GM19452 (cell line): ENCODE measurements around the gene ADGRG3.

Experiments
- ATAC-seq: cut with Tn5 transposase; IDR thresholded peaks from one replicate; pipeline ENCODE4 v1.9.1; 2021; ENCODE audit not compliant: unreplicated experiment

The ADGRG3 gene, protein sequence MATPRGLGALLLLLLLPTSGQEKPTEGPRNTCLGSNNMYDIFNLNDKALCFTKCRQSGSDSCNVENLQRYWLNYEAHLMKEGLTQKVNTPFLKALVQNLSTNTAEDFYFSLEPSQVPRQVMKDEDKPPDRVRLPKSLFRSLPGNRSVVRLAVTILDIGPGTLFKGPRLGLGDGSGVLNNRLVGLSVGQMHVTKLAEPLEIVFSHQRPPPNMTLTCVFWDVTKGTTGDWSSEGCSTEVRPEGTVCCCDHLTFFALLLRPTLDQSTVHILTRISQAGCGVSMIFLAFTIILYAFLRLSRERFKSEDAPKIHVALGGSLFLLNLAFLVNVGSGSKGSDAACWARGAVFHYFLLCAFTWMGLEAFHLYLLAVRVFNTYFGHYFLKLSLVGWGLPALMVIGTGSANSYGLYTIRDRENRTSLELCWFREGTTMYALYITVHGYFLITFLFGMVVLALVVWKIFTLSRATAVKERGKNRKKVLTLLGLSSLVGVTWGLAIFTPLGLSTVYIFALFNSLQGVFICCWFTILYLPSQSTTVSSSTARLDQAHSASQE

DNA sequence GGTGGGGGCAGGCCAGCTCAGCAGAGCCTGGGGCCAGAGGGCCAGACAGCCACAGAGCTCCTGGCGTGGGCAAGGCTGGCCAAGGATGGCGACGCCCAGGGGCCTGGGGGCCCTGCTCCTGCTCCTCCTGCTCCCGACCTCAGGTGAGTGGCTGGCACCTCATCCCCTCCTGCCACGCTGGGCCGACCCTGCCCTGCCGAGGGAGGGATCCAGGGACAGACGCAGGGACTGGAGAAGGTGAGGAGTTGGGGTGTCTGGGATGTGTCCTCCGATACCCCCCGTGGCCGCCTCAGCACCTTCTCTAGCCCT is at the start of gene ADGRG3:
Gene ADGRG3 (plus strand): TSS at position 44 of the 309 bp plus-strand sequence. CDS start 42 bp downstream, at position 86.
- no peak for ATAC-seq

DNA sequence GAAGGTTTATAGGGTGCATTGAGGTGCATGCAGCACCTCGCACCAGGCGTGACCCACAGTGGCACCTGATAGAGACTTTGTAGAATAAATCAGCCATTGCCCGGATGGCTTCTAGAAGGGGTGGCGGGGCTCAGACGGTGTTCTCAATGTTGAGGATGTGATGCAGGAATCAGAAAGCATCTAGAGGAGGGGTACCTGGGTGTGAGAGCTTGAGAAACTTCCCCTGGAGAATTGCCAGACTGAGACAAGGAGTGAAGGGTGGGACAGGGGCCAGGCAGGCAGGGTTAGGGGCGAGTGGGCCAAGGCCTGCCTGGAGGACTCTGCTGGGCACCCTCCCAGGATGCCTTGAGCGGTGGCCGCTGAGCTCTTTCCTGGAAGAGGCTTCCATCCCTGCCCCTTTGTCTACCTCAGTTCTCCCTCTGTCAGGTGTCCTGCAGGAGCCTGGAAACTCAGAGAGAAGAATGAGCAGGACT is 48.9 kb upstream of the ADGRG3 start:
- ATAC-seq: no peak

DNA sequence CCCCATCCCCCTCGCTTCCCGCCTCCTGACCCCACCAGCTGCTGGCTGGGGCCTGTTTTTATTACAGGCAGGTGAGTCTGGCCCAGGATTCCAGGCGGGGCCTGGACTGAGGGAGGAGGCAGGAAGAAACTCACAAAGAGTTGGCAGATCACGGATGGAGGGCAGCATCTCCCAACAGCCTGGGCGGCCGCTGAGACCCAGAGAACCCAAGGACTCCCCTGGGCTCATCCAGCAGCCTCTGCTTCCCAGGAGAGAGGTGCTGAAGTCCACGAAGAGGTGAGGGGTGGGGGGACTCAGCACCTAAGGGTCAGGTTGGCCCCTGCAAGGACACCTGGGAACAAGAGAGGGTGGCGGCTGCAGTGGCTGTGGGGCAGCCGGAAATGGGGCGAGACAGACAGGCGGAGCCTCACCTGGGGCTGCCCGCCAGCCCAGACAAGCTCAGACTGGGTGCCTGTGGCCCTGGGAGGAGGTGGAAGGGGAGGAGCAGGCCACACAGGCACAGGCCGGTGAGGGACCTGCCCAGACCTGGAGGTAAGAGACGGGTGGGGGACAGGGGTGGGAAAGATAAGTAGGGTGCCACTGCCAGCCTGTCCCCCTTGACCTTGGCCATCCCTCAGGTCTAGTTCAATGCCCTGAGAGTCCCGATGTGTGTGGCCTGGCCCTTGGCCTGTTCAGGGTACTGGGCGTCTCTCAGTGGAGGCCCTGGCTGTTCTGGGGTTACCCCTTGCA is 48.3 kb upstream of the ADGRG3 start:
- no peak for ATAC-seq

DNA sequence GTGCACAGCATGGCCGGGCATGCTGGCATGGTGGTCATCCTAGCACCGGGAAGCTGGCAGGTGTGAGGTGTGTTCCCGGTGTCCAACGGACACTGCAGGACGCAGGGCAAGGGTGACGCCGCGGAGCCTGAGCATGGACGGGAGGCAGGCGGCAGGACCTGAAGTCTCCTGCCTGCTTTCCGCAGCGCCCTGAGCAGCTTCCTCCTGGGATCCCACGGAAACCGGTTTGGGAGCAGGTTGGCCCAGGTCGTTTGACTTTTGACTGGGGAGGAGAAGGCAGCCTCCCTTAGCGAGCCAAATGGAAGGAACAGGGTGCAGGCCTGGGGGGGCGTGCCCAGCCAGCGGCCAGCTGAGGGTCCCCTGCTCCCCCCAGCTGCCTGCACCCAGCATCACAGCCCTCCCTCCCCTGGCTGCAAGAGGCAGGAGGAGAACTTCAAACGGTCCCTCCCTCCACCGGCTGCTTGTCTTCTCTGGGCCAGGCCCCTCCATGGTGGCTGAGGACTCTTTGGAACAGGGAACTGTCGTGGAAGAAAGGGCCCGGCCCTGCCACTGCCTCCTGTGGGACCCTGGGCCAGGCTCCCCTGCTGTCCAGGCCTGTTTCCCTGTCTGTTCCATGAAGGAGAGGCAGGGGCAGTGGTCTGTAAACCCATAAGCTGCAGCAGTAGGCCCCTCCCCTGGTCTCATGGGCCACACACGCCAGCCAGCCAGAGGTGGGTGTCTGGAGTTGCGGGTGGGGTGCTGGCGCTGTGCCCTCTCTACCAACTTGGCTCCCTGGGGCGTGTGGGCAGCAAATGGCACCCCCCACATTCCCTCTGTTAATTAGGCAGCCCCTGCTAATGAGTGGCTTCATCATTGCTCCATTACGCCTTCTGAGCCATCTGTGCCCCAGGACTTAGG is 47.5 kb upstream of the ADGRG3 start:
- no peak for ATAC-seq

DNA sequence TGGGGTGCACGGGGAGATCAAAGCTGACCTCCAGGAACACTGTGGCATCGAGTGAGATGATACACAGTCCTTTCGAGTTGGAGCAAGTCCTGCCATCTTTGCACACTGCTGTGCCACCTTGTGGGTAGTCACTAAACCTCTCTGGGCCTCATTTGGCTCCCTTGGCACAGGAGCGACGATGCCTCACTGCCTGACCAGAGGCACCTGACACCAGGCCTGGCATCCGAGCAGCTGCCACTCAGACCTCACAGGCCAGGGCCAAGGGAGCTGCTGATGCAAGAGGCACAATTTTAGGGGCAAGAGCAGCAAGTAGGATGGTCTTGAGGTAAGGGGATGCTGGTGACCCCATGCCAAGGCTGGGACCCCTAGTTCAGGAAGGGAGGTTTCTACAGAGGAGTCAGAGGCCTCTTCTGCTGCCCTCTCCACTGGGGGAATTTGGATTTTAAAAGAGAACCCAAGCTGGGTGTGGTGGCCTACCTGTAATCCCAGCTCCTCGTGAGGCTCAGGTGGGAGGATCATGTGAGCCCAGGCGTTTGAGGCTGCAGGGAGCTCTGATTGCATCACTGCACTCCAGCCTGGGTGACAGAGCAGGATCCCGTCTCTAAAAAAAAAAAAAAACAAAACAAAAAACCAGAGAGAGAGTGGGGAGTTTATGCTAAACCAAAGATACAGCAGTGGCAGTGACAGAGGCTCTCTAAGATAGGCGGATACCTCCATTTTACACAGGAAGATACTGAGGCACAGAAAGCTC is 46.4 kb upstream of the ADGRG3 start:
- ATAC-seq: no peak

DNA sequence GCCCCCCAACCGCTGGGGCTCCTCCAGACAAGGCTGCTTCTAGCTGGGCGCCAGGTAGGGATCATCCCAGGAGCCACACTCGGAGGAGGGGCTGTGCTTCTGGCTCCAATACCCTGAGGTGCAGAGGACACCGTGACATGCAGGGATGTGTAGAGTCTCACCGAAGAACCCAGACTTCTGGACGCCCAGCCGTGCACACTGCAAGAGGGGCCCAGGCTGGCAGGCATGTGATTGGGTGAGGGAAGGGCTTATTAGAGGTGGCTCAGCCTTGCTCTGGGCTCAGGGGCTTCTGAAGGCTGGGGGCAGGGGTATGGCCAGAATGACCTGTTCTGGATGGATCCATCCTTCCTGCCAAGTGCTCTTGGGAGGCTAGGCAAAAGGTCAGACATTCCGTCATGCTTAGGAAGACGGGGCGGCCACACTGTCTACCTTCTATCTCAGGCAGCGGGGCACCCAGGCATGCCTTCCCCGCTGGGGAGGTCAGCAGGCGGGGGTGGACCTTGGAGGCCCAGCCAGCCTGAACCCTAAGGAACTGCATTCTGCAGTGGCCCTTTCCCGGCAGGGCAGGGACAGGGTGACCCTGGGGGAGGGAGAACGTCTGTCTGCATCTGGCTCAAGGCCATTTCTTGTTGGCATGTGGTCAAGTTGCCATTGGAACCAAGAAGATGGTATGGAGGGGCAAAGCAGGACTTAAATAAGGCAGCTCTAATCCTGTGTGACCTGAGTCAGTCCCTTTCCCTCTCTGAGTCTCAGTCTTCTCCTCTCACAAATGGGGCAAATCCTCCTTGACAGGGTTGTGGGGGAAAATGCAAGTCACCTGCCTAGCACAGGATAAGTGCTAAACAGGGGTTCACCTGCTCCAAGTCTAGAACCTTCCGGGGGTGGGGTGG is 45.5 kb upstream of the ADGRG3 start:
- ATAC-seq: no peak

DNA sequence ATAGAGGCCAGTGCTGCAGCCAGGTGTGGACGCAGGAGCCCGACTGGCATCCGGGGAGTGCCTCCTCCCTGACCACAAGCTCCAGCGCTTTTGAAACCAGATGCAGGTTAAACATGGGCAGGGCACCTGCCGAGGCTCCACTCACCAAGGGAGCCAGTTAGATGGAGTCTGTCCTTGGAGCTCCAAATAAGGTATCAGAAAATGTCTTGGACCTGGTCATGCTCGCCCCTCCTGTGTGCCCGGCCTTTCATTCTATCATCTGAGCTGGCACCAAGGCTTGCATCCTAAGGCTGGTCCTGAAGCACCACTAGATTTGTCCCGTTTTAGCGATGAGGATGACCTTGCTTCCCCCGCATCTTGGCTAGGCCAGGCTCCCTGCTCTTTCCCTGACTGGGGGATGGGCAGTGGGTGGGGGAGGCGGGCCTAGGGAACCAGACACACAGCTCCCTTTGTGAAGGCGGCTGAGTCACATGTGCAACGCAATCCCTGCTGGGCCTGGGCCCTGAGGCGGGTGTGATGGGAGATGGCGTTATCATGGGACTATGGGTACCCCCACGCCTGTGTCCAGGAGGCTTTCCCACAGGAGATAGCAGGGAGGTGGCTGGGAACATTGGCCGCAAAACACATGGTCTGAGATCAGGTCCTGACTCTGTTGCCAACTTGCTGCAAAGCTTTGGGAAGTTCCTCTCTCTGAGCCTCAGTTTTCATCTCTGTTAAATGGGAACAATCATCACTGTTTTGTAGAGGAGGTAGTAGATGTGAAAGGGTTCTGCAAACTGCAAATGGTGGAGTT is 44.7 kb upstream of the ADGRG3 start:
- no peak for ATAC-seq

DNA sequence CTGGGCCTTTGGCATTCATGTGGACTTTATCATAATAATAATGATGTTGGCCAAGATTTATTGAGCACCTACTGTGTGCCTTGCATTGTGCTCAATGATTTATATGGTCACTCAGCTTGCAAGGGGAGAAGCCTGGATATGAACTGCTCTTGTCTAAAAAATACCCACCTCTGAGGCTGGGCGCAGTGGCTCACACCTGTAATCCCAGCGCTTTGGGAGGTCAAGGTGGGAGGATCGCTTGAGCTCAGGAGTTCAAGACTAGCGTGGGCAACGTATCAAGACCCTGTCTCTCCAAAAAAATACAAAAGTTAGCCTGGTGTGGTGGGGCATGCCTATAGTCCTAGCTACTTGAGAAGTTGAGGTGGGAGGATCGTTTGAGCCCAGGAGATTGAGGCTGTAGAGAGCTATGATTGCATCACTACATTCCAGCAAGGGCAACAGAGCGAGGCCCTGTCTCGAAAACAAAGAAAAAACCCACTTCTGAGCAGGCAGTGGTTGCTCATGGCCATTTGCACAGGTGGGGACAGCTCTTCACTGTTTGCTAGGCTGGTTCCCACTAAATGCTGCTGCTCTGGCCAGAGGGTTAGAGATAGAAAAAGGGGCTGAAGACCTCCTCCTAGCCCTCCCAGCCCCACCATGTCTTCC is 43.9 kb upstream of the ADGRG3 start:
- no peak for ATAC-seq

DNA sequence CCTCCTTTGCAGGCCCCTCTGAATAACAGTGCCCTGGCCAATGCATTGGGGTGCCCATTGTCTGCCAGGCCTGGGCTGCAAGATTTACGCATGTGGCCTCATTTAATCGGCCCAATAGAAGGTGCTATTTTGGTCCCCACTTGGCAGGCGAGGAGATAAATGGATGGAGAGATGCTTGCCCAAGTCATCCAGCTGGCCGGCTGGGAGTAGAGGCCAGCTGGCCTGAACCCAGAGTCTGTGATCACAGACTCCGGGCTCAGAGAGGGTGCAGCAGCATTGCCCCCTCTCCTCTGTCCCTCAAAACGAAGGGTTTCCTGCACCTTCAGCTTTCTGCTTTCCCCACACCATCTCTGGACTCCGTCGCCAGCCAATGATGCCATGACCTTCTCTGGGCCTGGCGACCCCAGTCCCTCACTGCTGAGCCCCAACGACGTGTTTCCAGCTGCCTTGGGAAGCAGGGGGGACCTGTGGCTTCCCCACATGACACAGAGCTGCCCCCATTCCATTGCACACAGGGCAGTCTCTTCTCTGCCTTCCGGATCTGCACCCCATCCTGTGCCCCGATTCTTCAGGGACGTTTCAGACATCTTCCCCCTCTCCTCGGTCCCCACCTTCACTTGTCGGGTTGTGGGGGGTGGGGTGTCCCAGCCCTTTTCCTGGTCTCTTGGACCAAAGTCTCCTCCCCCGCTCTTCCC is 43.2 kb upstream of the ADGRG3 start:
- no peak for ATAC-seq

DNA sequence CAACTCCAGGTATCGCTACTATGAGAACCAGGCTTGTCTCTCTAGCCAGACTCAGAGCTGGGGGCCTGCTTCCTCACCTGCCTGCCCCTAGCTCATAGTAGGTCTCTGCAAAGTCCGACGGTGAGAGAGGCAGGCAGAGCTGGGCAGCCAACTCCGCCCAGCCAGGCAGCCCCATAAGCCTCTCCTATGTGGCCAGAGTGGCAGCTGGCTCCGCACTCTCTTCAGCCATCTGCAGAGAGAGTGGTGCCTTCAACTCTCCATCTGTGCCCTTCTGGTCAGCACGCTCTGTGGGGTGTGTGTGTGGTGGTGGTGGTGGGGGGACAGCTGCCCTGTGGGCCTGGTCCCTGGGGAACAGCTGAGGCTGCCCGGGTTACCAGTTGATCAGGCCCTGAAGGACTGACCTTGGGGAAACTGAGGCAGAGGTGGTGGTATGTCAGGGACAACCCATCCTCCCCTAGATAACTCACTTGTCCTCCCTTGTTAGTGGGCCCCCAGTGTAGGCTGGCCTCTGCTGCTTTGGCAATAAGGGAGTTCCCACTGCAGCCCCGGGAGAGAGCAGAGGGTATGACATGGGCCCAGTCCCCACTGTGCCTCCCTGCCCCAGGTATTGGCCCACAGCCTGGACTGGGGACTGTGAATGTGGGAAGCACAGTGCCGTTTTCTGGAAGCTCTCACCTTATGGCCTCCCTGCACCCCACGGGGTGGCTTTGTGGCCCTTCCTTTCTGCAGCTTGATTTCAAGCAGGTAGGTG is 41.5 kb upstream of the ADGRG3 start:
- ATAC-seq: no peak

DNA sequence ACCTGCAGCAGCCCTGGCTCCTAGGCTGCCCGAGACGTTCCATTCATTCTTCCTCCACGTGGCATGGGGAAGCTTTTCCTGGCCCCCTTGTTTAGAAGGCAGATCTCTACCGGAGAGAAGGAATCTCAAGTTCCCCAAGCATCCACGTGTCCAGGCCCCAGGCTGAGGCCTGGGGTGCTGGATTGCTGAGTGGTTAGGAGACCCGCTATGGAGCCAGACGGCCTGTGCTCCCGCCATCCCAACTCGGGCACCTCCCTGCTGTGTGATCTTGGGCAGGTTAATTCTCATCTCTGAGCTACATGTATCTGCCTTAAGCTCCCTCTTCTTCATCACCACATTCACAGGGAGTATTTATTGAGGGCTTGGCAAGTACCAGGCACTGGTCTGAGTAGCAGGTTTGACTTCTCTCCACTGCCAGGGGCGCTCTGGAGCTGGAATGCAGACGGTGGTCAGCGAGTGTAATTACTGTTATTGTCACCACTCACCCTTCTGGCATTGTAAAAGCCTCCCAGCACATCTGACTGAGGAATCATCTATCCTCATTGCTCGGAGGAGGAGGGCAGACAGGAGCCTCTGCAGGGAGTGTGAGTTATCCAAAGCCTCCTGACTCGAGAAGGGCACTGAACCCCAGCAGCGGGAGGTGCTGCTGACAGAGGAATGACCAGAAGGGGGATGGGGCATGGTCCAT is 40.8 kb upstream of the ADGRG3 start:
- ATAC-seq: no peak

DNA sequence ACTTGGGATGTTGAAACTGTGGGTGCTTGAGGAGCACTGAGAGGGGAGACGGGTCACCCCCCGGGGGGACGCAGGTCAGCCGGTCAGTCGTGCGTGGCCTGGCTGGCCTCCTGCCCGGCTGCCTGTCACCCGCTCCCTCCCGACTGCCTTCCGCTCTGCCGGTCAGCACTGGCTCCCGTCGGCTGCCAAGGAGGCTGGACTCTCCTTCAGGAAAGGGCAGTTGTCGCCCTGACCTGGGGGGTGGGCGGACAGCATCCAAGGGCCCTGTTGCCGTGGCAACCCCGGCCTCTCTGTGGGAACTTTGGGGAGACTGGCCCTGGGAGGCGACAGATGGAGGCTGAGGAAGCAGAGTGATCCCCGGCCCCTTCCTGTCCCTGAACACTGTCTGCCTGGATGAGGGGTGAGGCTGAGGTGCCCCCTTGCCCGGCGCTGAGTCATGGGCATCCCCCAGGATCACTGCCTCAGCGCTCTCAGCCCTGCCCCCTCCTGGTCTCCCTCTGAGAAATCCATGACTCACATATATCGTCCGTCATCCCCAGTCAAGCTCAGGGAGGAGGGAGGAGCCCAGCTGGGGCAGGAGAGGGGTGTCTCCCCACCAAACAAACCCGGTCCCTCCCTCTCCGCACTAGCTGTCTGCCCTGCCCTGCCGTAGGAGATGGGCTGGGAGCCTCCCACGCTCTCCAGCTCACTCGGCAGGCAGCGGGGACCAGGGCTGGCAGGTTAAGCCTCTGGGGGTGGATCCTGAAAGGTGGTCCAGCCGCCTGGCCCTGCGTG is 39.9 kb upstream of the ADGRG3 start, which contains the start of gene ADGRG1:
Gene ADGRG1 (plus strand): TSS at position 623 of the 774 bp plus-strand sequence. CDS start 21,658 bp downstream, outside the sequence.
- ATAC-seq: no peak

DNA sequence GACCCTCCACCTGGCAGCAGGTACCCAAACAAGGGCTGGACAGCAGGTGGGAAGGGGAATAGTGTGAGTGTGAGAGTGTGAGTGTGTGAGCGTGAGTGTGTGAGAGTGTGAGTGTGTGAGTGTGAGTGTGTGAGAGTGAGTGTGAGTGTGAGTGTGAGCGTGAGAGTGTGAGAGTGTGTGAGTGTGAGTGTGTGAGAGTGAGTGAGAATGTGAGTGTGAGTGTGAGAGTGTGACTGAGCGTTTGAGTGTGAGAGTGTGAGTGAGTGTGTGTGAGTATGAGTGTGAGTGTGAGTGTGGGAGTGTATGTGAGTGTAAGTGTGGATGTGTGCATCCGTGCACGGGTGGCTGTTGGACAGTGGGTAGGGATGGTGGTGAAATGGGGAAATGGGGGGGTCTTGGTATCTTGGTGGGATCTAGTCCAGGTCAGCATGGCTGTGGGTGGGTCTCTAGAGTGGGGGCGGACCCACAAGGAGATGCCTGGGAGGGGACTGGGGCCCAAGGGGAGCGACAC is 39.3 kb upstream of the ADGRG3 start:
- ATAC-seq: no peak

DNA sequence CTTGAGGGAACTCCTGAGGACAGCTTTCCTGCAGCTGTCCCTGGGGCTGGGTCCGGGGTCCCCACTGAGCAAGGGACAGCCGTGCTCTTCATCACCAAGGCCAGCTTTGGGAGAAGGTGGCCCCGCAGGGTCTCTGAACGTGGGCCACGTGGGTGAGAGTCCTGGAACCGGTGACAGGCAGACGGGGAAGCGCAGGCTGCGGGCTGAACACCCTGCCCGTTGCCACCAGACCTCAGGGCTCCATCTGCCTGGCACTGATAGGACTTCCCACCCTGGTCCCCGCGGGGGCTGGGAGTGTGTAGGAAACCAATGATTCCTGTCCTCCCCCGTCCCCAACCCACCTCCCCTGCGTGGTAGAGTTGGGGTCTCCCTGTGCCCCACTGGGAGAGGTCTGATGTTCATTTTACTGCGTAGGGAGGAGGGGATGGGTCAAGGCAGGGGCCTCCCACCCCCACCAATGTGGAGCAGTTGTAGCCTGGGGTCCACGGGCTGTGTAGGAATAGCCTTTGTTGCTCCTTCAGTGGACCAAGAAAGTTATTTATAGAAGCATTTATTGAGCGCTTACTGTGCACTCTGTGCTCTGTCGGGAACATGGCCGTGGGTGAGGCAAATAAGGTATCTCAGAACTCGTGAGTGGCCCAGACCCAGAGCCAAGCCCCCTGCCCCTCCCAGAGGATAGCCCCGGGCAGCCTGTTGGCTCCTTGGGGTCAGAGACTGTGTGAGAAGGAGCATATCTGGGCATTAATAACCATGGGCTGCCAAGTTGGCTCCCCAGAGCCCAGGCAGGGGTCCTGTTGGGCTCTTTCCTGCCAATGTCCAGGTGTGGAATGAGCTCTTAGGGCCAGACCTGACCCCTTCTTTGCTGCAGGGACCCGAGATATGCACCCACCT is 38.3 kb upstream of the ADGRG3 start:
- ATAC-seq: no peak
